Fibroblast of lung (primary cell): ENCODE data around the gene KIF26A.

Experiments used
- CTCF ChIP-seq, 2 donors: IDR thresholded peaks in 1 of 2; conservative IDR thresholded peaks in 1 of 2; 1 replicate in 1 of 2; 2 replicates in 1 of 2; pipeline ENCODE4 v1.5.1; 2011 to 2012; ENCODE audit warnings: low read length in 2 of 2, control low read depth in 1 of 2, inconsistent platforms in 1 of 2, low read depth in 1 of 2, mild to moderate bottlenecking in 1 of 2
- EZH2 ChIP-seq: IDR thresholded peaks from 2 replicates; pipeline ENCODE4 v1.5.1; 2012; ENCODE audit warnings: low read length, control low read depth, mild to moderate bottlenecking; ENCODE audit errors: missing control alignments

- TF ChIP-seq CTCF (conservative IDR thresholded peaks at IDR 0.05 in 1 of 2, IDR thresholded peaks at IDR 0.05 in 1 of 2; ENCODE audit: low read depth in 1 of 2, low read length in 2 of 2) (no peak), EZH2 (no peak)
Measured at GRCh38 chr14:104129556-104129955, 8.8 kb upstream of the KIF26A start.
